ENCODE measurements around the gene CCNT2.
"Not testable (repeated sequence)": the region's sequence is repeated elsewhere in the genome, so short reads cannot be mapped to it uniquely, and the experiment has no call there.

Gene CCNT2

DNA sequence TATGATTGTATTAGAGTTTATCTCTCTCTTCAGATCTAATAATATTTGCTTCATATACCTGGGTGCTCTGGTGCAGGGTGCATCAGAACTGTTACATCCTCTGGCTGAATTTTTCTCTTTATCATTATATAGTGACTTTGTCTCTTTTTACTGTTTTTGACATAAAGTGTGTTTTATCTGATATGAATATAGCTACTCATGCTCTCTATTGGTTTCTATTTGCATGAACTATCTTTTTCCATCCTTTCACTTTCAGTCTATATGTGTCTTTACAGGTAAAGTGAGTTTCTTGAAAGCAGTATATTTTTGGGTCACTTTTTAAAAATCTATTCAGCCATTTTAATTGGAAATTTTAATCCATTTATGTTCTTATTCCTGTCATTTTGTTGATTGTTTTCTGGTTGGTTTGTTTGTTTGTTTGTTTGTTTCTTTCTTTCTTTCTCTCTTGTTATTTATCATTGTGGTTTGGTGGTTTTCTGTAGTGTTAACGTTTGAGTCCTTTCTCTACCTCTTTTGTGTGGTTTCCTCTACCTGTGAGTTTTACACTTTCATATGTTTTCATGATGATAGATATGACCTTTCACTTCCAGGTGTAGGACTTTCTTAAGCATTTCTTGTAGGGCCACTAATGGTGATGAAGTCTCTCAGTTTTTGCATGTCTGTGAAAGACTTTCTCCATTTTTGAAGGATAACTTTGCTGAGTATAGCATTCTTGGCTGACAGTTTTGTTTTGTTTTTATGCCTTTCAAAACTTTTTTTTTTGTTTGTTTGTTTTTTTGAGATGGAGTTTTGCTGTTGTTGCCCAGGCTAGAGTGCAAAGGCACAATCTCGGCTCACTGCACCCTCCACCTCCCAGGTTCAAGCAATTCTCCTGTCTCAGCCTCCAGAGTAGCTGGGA, 54.9 kb downstream of the CCNT2 start:
- Histone ChIP-seq H2AFZ (ENCODE audit: low read depth, low read length) (no peak overlapping the region), H3K36me3 (ENCODE audit: insufficient read depth, low read length) (no peaks in the 10 kb centered on the region), H3K79me2 (ENCODE audit: insufficient read depth, low read length) (no peaks in the 10 kb centered on the region), H3K9me3 (ENCODE audit: insufficient read depth, low read length, severe bottlenecking) (peaks cover 15% of the 10 kb centered on the region), H3K27me3 (ENCODE audit: insufficient read depth, low read length, poor library complexity) (no peaks in the 10 kb centered on the region), H4K20me1 (ENCODE audit: insufficient read depth, low read length) (no peaks in the 10 kb centered on the region), H3K9ac (ENCODE audit: low read depth, low read length) (no peak overlapping the region), H3K4me1 (ENCODE audit: insufficient read depth, low read length) (no peaks in the 10 kb centered on the region), H3K27ac (ENCODE audit: low read length) (no peak overlapping the region), H3K4me2 (ENCODE audit: insufficient read depth, low read length) (no peak overlapping the region), H3K4me3 (ENCODE audit: low read depth in 1 of 2, low read length in 2 of 2) (no peak overlapping the region)
- ATAC-seq (ENCODE audit: insufficient read depth, low read depth) (no peak), DNase-seq (no peak)
- TF ChIP-seq, protein P1, sequence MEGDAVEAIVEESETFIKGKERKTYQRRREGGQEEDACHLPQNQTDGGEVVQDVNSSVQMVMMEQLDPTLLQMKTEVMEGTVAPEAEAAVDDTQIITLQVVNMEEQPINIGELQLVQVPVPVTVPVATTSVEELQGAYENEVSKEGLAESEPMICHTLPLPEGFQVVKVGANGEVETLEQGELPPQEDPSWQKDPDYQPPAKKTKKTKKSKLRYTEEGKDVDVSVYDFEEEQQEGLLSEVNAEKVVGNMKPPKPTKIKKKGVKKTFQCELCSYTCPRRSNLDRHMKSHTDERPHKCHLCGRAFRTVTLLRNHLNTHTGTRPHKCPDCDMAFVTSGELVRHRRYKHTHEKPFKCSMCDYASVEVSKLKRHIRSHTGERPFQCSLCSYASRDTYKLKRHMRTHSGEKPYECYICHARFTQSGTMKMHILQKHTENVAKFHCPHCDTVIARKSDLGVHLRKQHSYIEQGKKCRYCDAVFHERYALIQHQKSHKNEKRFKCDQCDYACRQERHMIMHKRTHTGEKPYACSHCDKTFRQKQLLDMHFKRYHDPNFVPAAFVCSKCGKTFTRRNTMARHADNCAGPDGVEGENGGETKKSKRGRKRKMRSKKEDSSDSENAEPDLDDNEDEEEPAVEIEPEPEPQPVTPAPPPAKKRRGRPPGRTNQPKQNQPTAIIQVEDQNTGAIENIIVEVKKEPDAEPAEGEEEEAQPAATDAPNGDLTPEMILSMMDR (IDR thresholded peaks at IDR 0.05; ENCODE audit: borderline replicate concordance, extremely low read depth, low read length, poor library complexity, severe bottlenecking): no peak
- no peak for TF ChIP-seq EZH2 (IDR thresholded peaks at IDR 0.05; ENCODE audit: borderline replicate concordance, low read depth, low read length, severe bottlenecking)

DNA sequence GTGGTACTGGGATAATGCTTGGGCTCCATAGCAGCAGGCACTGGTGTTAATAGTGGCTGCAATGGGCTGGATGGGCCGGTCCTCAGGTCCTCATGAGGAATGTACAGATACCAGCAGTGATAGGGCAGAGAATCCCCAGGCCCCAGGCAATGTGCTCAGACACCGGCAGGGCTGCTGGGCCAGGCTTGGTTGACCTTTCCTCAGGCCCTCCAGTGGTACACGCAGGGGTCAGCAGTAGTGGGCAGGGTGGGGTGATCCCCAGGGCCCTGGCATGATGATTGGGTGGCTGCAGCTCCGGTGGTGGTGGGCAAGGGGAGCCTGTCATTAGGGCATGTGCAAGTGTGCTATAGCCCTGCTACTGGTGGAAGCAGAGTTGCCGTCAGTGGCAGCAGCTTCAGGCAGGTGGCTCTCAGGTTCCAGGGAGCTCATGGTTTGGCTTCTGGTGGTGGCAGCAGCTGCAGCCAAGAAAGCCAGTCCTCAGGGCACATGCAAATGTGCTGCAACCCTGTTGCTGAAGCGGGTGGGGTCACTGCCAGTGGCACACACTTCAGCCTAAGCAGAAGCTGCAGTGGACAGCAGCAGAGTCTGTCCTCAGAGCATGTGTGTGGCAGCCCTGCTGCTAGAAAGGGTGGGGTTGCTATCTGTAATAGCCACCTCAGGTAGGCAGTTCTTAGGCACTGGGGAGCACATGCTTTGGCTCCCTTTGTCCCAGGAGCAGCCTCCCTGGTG, 56.8 kb downstream of the CCNT2 start:
- no peak for ATAC-seq (ENCODE audit: insufficient read depth, low read depth)
- no peaks in the 10 kb centered on the region for H3K4me1 ChIP-seq (ENCODE audit: insufficient read depth, low read length)
- H4K20me1 ChIP-seq (ENCODE audit: insufficient read depth, low read length): no peaks in the 10 kb centered on the region
- H3K4me2 ChIP-seq (ENCODE audit: insufficient read depth, low read length): no peak overlapping the region
- H3K27me3 ChIP-seq (ENCODE audit: insufficient read depth, low read length, poor library complexity): no peaks in the 10 kb centered on the region
- H3K4me3 ChIP-seq (ENCODE audit: low read depth in 1 of 2, low read length in 2 of 2): no peak overlapping the region
- peaks cover 15% of the 10 kb centered on the region for H3K9me3 ChIP-seq (ENCODE audit: insufficient read depth, low read length, severe bottlenecking)
- H3K9ac ChIP-seq (ENCODE audit: low read depth, low read length): no peak overlapping the region
- TF ChIP-seq EZH2 (IDR thresholded peaks at IDR 0.05; ENCODE audit: borderline replicate concordance, low read depth, low read length, severe bottlenecking): no peak
- TF ChIP-seq, protein P1 (IDR thresholded peaks at IDR 0.05; ENCODE audit: borderline replicate concordance, extremely low read depth, low read length, poor library complexity, severe bottlenecking): no peak
- no peak overlapping the region for H2AFZ ChIP-seq (ENCODE audit: low read depth, low read length)
- H3K79me2 ChIP-seq (ENCODE audit: insufficient read depth, low read length): no peaks in the 10 kb centered on the region
- H3K36me3 ChIP-seq (ENCODE audit: insufficient read depth, low read length): no peaks in the 10 kb centered on the region
- no peak for DNase-seq
- no peak overlapping the region for H3K27ac ChIP-seq (ENCODE audit: low read length)

DNA sequence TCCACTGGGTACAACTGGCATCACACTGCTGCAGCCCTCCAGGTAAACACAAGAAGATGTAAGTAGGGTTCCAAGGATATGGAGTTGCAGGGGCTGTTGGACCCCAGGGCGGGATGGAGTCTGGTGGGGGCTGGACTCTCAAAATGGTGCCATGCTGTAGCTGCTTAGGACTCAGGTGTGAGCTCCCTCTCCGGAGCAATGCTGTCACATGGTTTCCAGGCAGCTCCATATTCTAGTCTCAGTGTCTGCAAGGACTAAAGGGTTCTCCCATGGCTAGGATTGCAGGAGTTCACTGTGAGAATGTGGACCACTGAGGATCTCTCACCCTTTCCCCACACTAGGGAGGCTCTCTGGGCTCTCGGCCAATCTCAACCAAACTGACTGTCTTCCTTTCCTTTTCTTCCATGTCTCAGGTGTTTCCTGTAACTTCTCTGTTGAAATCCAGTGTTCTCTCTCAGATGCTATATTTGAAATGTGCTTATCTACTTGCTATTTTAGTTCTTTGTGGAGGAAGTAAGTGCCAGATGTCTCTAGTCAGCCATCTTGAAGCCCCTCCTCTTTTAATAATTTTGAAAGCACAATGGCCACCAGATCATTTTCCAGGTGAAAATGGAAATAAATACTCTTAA, 57.6 kb downstream of the CCNT2 start:
- Histone ChIP-seq H2AFZ (ENCODE audit: low read depth, low read length) (no peak overlapping the region), H3K4me3 (ENCODE audit: low read depth in 1 of 2, low read length in 2 of 2) (no peak overlapping the region), H3K27ac (ENCODE audit: low read length) (no peak overlapping the region), H4K20me1 (ENCODE audit: insufficient read depth, low read length) (no peaks in the 10 kb centered on the region), H3K79me2 (ENCODE audit: insufficient read depth, low read length) (no peaks in the 10 kb centered on the region), H3K36me3 (ENCODE audit: insufficient read depth, low read length) (no peaks in the 10 kb centered on the region), H3K9me3 (ENCODE audit: insufficient read depth, low read length, severe bottlenecking) (peaks cover 15% of the 10 kb centered on the region), H3K27me3 (ENCODE audit: insufficient read depth, low read length, poor library complexity) (no peaks in the 10 kb centered on the region), H3K4me2 (ENCODE audit: insufficient read depth, low read length) (no peak overlapping the region), H3K9ac (ENCODE audit: low read depth, low read length) (no peak overlapping the region), H3K4me1 (ENCODE audit: insufficient read depth, low read length) (no peaks in the 10 kb centered on the region)
- no peak for TF ChIP-seq EZH2 (IDR thresholded peaks at IDR 0.05; ENCODE audit: borderline replicate concordance, low read depth, low read length, severe bottlenecking)
- TF ChIP-seq, protein P1 (IDR thresholded peaks at IDR 0.05; ENCODE audit: borderline replicate concordance, extremely low read depth, low read length, poor library complexity, severe bottlenecking): no peak
- DNase-seq (no peak), ATAC-seq (ENCODE audit: insufficient read depth, low read depth) (no peak)

DNA sequence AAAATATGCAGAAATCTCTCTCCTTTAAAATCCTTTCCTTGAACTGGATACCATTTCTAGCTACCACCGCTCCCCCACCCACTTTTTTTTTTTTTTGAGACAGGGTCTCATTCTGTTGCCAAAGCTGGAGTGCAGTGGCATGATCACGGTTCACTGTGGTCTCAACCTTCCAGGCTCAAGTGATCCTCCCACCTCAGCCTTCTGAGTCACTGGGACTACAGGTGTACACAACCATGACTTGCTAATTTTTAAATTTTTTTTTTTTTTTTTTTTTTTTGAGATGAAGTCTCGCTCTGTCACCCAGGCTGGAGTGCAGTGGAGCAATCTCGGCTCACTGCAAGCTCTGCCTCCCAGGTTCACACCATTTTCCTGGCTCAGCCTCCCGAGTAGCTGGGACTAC, 58.5 kb downstream of the CCNT2 start:
- not testable (repeated sequence) for H3K36me3 ChIP-seq (ENCODE audit: insufficient read depth, low read length); H3K4me1 ChIP-seq (ENCODE audit: insufficient read depth, low read length); ATAC-seq (ENCODE audit: insufficient read depth, low read depth)

More for the DNA sequence above, 58.5 kb downstream of the CCNT2 start:
- H2AFZ ChIP-seq (ENCODE audit: low read depth, low read length); H3K27me3 ChIP-seq (ENCODE audit: insufficient read depth, low read length, poor library complexity); H3K27ac ChIP-seq (ENCODE audit: low read length); H3K9ac ChIP-seq (ENCODE audit: low read depth, low read length); H3K4me3 ChIP-seq (ENCODE audit: low read depth in 1 of 2, low read length in 2 of 2); H3K79me2 ChIP-seq (ENCODE audit: insufficient read depth, low read length); H4K20me1 ChIP-seq (ENCODE audit: insufficient read depth, low read length); DNase-seq; H3K4me2 ChIP-seq (ENCODE audit: insufficient read depth, low read length): not testable (repeated sequence)
- H3K9me3 ChIP-seq (ENCODE audit: insufficient read depth, low read length, severe bottlenecking): peaks cover 15% of the 10 kb centered on the region

All from DND-41 (cell line).